H1 (cell line): ENCODE measurements around the gene ADK.

Experiments used
- BACH1 ChIP-seq: IDR thresholded peaks from 2 replicates; pipeline ENCODE4 v1.6.1; 2012; ENCODE audit warnings: low read length, improper control_type of control experiment
- CEBPB ChIP-seq: IDR thresholded peaks from 2 replicates; pipeline ENCODE4 v1.6.1; 2012; ENCODE audit warnings: low read depth, low read length

GRCh38 chr10:74634995-74635536 is 484.0 kb downstream of the ADK start:
- TF ChIP-seq BACH1 (no peak), CEBPB (no peak)
